Activated T-cell treated with anti-CD3 and anti-CD28 coated beads, Interleukin-2, amount 50 U/mL, for 72 hours (primary cell): ENCODE measurements around the gene PPFIA3. TPM values are rescaled to one million over a fixed set of nuclear protein-coding genes. Genes with fewer than 3 reads are reported as not detected.
"Not testable (repeated sequence)": the region's sequence is repeated elsewhere in the genome, so short reads cannot be mapped to it uniquely, and the experiment has no call there.

Experiments used
- ATAC-seq, 2 donors: fragments of 150-1000 bp; cut with Tn5 transposase; replicated peaks in 1 of 2; 2 replicates each; pipeline ENCODE4 v1.10.0; 2021; ENCODE audit warnings: moderate library complexity in 2 of 2, mild to moderate bottlenecking in 1 of 2
- DNase-seq, 2 donors: peaks; one replicate each; pipeline ENCODE4 v3.0.0; 2021 to 2022; ENCODE audit warnings: mixed read lengths in 1 of 2
- H3K27ac Mint-ChIP-seq: one replicate; pipeline ENCODE4 v1.8.0; 2022; ENCODE audit warnings: mild to moderate bottlenecking, moderate library complexity, mixed read lengths
- H3K27me3 Mint-ChIP-seq: one replicate; pipeline ENCODE4 v1.8.0; 2022; ENCODE audit warnings: low read depth, mixed read lengths
- H3K36me3 Mint-ChIP-seq, 2 donors: one replicate each; pipeline ENCODE4 v1.8.0; 2022; ENCODE audit warnings: mixed read lengths in 2 of 2, mild to moderate bottlenecking in 1 of 2; ENCODE audit not compliant: insufficient read depth in 2 of 2
- H3K4me1 Mint-ChIP-seq: one replicate; pipeline ENCODE4 v1.8.0; 2022; ENCODE audit warnings: low read depth, mixed read lengths
- H3K4me3 Mint-ChIP-seq, 2 donors: one replicate each; pipeline ENCODE4 v1.8.0; 2022; ENCODE audit warnings: mild to moderate bottlenecking in 2 of 2, mixed read lengths in 2 of 2, moderate library complexity in 2 of 2
- H3K9me3 Mint-ChIP-seq, 2 donors: one replicate each; pipeline ENCODE4 v1.8.0; 2022; ENCODE audit warnings: mixed read lengths in 2 of 2
- total RNA-seq, 2 donors: library from RNA; stranded (reverse); gene quantifications; one replicate each; pipeline ENCODE4 v1.2.3, GENCODE V29; 2022

The PPFIA3 gene
- total RNA-seq: 1 to 10 TPM; 6.2 to 9.0 TPM

- DNase-seq (peak; percentile 36 to 41), ATAC-seq (peak; percentile 11 to 22)
- Mint-ChIP-seq H3K36me3 (peaks cover 0 to 2% of the 10 kb centered on the region in 2 donors), H3K27me3 (peaks cover 11% of the 10 kb centered on the region), H3K4me1 (peaks cover 33% of the 10 kb centered on the region), H3K9me3 (no peaks in the 10 kb centered on the region), H3K27ac (peak within 1 kb of the TSS; percentile 92), H3K4me3 (peak within 1 kb of the TSS; percentile 86 to 96)
Observed at GRCh38 chr19:49119411-49120324, at the start of gene PPFIA3. TSS of gene PPFIA3 (plus strand) at chr19:49119544. CDS start at chr19:49127874, 8,330 bp downstream.

DNA sequence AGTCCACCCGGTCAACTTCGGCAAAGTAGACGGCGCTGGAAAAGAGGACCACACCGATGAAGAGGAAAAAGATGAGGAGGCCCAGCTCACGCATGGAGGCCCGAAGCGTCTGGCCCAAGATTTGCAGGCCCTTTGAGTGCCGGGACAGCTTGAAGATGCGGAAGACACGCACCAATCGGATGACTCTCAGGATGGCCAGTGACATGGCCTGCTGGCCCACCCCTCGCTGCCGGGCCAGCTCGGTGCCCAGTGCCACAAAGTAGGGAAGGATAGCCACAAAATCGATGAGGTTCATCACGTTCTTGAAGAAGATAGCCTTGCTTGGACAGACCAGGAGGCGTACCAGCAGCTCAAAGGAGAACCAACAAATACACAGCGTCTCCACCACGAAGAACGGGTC lies 48.9 kb upstream of the PPFIA3 start:
- no peak overlapping the region for H3K27ac Mint-ChIP-seq
- peaks cover 10% of the 10 kb centered on the region for H3K4me1 Mint-ChIP-seq
- H3K4me3 Mint-ChIP-seq: peak overlapping the region in 1 of 2 donors; percentile 44
- H3K36me3 Mint-ChIP-seq: peaks cover 2 to 5% of the 10 kb centered on the region in 2 donors
- ATAC-seq (no peak), DNase-seq (no peak)
- peaks cover 82% of the 10 kb centered on the region for H3K27me3 Mint-ChIP-seq
- H3K9me3 Mint-ChIP-seq: peaks cover 0 to 4% of the 10 kb centered on the region in 2 donors

- no peak overlapping the region for H3K27ac Mint-ChIP-seq
- peak overlapping the region in 1 of 2 donors; percentile 61 for H3K4me3 Mint-ChIP-seq
- H3K27me3 Mint-ChIP-seq: peaks cover 73% of the 10 kb centered on the region
- peak in 1 of 2 donors; percentile 42 for DNase-seq
- peaks cover 0 to 4% of the 10 kb centered on the region in 2 donors for H3K9me3 Mint-ChIP-seq
- peaks cover 10% of the 10 kb centered on the region for H3K4me1 Mint-ChIP-seq
- peaks cover 2 to 5% of the 10 kb centered on the region in 2 donors for H3K36me3 Mint-ChIP-seq
- peak in 1 of 2 donors; percentile 52 for ATAC-seq
Observed at GRCh38 chr19:49071860-49072547, 47.3 kb upstream of the PPFIA3 start.

GRCh38 chr19:49073514-49074378 lies 45.6 kb upstream of the PPFIA3 start:
- Mint-ChIP-seq H3K36me3 (peaks cover 2 to 5% of the 10 kb centered on the region in 2 donors), H3K4me1 (peaks cover 10% of the 10 kb centered on the region), H3K9me3 (peaks cover 0 to 4% of the 10 kb centered on the region in 2 donors), H3K4me3 (peak overlapping the region; percentile 70 to 74), H3K27me3 (peaks cover 55% of the 10 kb centered on the region), H3K27ac (no peak overlapping the region)
- peak in 1 of 2 donors; percentile 28 for DNase-seq
- no peak for ATAC-seq

DNA sequence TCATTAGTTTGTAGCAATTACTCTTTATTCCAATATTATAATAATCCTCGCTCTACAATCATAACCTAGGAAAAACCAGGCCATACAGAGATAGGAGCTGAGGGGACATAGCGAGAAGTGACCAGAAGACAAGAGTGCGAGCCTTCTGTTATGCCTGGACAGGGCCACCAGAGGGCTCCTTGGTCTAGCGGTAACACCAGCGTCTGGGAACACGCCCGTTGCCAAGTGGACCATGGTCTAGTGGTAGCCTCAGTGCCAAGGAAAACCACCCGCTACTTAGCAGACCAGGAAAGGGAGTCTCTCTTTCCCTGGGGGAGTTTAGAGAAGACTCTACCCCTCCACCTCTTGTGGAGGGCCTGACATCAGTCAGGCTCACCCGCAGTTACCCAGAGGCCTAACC lies 44.5 kb upstream of the PPFIA3 start:
- not testable (repeated sequence) for ATAC-seq, H3K27ac Mint-ChIP-seq, H3K4me1 Mint-ChIP-seq, H3K4me3 Mint-ChIP-seq, H3K9me3 Mint-ChIP-seq, H3K36me3 Mint-ChIP-seq
- H3K27me3 Mint-ChIP-seq: peaks cover 44% of the 10 kb centered on the region
- peak in 1 of 2 donors; percentile 44 for DNase-seq

GRCh38 chr19:49080392-49080791 lies 39.0 kb upstream of the PPFIA3 start:
- DNase-seq: no peak
- Mint-ChIP-seq H3K4me3 (no peak overlapping the region), H3K27ac (no peak overlapping the region), H3K9me3 (no peaks in the 10 kb centered on the region), H3K4me1 (peaks cover 6% of the 10 kb centered on the region), H3K27me3 (peaks cover 14% of the 10 kb centered on the region), H3K36me3 (no peaks in the 10 kb centered on the region)
- no peak for ATAC-seq

DNA sequence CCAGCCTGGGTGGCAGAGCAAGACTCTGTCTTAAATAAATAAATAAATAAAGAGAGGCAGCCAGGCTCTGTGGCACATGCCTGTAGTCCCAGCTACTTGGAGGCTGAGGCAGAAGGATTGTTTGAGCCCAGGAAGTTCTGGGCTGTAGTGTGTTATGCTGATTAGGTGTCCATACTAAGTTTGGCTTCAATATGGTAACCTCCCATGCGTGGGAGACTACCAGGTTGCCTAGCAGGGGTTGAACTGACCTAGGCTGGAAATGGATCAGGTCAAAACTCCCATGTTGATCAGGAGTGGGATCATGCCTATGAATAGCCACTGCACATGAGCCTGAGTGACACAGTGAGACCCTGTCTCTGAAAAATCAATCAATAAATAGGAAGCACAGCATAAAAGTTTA lies 38.1 kb upstream of the PPFIA3 start:
- H3K9me3 Mint-ChIP-seq: no peaks in the 10 kb centered on the region
- peaks cover 4 to 5% of the 10 kb centered on the region in 2 donors for H3K36me3 Mint-ChIP-seq
- H3K27me3 Mint-ChIP-seq: peaks cover 7% of the 10 kb centered on the region
- DNase-seq: no peak
- no peak overlapping the region for H3K4me3 Mint-ChIP-seq
- no peak for ATAC-seq
- peaks cover 12% of the 10 kb centered on the region for H3K4me1 Mint-ChIP-seq
- H3K27ac Mint-ChIP-seq: no peak overlapping the region

- peaks cover 8 to 18% of the 10 kb centered on the region in 2 donors for H3K36me3 Mint-ChIP-seq
Observed at GRCh38 chr19:49084206-49085019, 34.9 kb upstream of the PPFIA3 start.

GRCh38 chr19:49085020-49085867 lies 34.1 kb upstream of the PPFIA3 start, which contains the start of gene SNRNP70:
TSS of gene SNRNP70 (plus strand) at chr19:49085451. CDS start at chr19:49086415, 964 bp downstream.
- Mint-ChIP-seq H3K9me3 (no peaks in the 10 kb centered on the region), H3K36me3 (peaks cover 10 to 20% of the 10 kb centered on the region in 2 donors), H3K4me1 (peaks cover 41% of the 10 kb centered on the region), H3K27me3 (peaks cover 6% of the 10 kb centered on the region), H3K4me3 (peak within 1 kb of the TSS; percentile 98 to 100), H3K27ac (peak within 1 kb of the TSS; percentile 83)
- ATAC-seq: peak; percentile 97 to 98
- DNase-seq: peak; percentile 100

More at GRCh38 chr19:49084206-49085019, 34.9 kb upstream of the PPFIA3 start:
- H3K27ac Mint-ChIP-seq: peak overlapping the region; percentile 83
- H3K4me1 Mint-ChIP-seq: peaks cover 38% of the 10 kb centered on the region
- peak overlapping the region; percentile 98 to 100 for H3K4me3 Mint-ChIP-seq
- ATAC-seq (no peak), DNase-seq (no peak)
- H3K27me3 Mint-ChIP-seq: peaks cover 7% of the 10 kb centered on the region
- H3K9me3 Mint-ChIP-seq: no peaks in the 10 kb centered on the region

DNA sequence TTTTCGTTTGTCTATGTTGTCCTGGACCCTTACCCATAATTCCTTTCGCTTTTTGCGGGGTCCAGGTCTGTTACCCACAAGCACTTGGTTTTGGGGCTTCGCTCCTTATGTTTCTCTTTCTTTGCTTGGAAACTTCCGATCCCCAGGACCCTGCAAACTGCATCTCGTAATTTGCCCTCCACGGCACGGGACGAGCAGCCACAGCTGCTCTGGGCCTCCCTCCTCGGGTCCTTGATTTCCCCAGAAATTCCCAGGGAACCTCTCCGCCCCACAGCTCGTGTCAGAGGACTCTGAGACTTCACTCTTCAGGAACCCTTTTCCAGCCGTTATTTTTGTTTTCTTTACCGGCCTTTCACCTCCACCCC lies 33.5 kb upstream of the PPFIA3 start:
- Mint-ChIP-seq H3K27ac (peak overlapping the region; percentile 83), H3K9me3 (no peaks in the 10 kb centered on the region), H3K4me1 (peaks cover 47% of the 10 kb centered on the region), H3K36me3 (peaks cover 11 to 22% of the 10 kb centered on the region in 2 donors), H3K4me3 (peak overlapping the region; percentile 98 to 100), H3K27me3 (peaks cover under 1% of the 10 kb centered on the region)
- ATAC-seq: no peak
- no peak for DNase-seq

DNA sequence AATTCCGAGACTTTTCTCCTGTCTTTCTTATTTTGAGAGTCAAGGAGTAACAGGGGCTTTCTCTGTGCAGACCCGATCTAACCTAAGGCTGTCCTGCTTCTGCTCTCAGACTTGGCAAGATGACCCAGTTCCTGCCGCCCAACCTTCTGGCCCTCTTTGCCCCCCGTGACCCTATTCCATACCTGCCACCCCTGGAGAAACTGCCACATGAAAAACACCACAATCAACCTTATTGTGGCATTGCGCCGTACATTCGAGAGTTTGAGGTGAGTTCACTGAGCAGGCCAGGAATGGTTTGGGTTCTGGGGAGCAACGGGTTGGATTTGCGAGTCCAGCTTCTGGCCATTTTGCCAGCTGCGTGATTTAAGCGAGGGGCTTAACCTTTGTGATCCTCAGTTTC lies 33.0 kb upstream of the PPFIA3 start:
- no peak for DNase-seq
- peaks cover 52% of the 10 kb centered on the region for H3K4me1 Mint-ChIP-seq
- peak overlapping the region; percentile 83 for H3K27ac Mint-ChIP-seq
- H3K27me3 Mint-ChIP-seq: no peaks in the 10 kb centered on the region
- H3K9me3 Mint-ChIP-seq: no peaks in the 10 kb centered on the region
- no peak for ATAC-seq
- H3K4me3 Mint-ChIP-seq: peak overlapping the region; percentile 98 to 100
- peaks cover 12 to 23% of the 10 kb centered on the region in 2 donors for H3K36me3 Mint-ChIP-seq
